Erythroblast (primary cell): Measurements from ENCODE around the gene CD83.

Source experiments
- GATA1 ChIP-seq: IDR thresholded peaks from 2 replicates; pipeline ENCODE4 v1.6.1; 2011; ENCODE audit warnings: low read depth, mild to moderate bottlenecking, control low read depth, low read length, moderate library complexity
- POLR2A ChIP-seq: IDR thresholded peaks from 2 replicates; pipeline ENCODE4 v1.6.1; 2011; ENCODE audit warnings: mild to moderate bottlenecking, low read length

GRCh38 chr6:14089224-14089623 is 28.3 kb upstream of the CD83 start:
- TF ChIP-seq POLR2A: no peak
- no peak for TF ChIP-seq GATA1
